SU-DHL-6 (cell line): Measurements from ENCODE around the gene AQP12B.

Experiments used
- EZH2phosphoT487 ChIP-seq: fragments of 200-600 bp; sonication (generic), shearing (Covaris generic); conservative IDR thresholded peaks from 2 replicates; pipeline ENCODE4 v1.6.1; 2018; ENCODE audit warnings: mild to moderate bottlenecking, antibody characterized with exemption, low read length, moderate library complexity, mixed read lengths
- TF ChIP-seq, protein P1 (sequence below): fragments of 200-600 bp; sonication (generic); IDR thresholded peaks from one replicate; pipeline ENCODE4 v1.5.1; 2017; ENCODE audit warnings: antibody characterized with exemption, mild to moderate bottlenecking, low read length, moderate library complexity; ENCODE audit not compliant: insufficient read depth, poor library complexity, severe bottlenecking

DNA sequence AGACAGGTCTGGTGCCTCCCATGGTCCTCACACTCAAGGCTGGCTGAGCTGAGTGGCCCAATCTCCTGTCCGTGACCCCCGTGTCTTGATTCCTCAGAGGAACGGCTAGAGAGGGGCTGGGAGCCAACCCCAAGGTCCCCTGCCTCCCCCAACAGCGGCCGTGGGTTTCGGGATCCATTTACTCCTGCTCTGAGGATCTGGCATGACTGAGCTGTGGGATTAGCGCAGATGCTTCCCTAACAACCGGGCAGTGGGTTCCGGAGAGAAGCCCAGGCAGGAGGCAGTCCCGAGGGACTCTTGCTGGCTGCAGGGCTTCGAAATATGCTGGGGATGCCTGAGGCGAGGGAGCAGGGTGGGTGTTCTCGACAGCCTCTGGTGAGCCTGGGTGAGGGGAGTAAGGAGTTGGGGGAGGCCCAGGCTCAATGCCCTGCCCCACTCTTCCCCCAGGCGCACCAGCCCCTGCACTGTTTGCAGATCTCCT lies 38.5 kb downstream of the AQP12B start:
- TF ChIP-seq, protein P1, sequence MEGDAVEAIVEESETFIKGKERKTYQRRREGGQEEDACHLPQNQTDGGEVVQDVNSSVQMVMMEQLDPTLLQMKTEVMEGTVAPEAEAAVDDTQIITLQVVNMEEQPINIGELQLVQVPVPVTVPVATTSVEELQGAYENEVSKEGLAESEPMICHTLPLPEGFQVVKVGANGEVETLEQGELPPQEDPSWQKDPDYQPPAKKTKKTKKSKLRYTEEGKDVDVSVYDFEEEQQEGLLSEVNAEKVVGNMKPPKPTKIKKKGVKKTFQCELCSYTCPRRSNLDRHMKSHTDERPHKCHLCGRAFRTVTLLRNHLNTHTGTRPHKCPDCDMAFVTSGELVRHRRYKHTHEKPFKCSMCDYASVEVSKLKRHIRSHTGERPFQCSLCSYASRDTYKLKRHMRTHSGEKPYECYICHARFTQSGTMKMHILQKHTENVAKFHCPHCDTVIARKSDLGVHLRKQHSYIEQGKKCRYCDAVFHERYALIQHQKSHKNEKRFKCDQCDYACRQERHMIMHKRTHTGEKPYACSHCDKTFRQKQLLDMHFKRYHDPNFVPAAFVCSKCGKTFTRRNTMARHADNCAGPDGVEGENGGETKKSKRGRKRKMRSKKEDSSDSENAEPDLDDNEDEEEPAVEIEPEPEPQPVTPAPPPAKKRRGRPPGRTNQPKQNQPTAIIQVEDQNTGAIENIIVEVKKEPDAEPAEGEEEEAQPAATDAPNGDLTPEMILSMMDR = no peak
- TF ChIP-seq EZH2phosphoT487 = no peak
